ENCODE measurements around the gene INPP5F.

DNA sequence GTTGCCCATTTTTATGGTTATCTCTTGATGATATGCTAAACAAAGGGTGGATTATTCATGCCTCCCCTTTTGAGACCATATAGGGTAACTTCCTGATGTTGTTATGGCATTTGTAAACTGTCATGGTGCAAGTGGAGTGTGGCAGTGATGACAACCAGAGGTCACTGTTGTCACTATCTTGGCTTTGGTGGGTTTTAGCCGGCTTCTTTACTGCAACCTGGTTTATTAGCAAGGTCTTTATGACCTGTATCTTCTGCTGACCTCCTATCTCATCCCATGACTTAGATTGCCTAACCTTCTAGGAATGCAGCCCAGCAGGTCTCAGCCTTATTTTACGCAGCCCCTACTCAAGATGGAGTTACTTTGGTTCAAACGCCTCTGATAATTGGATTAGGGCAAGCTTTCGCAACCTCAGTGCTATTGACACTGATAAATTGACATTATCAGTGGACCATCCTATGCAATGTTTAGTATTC is 37.8 kb upstream of the INPP5F start:
- no peak for TF ChIP-seq CTCF (IDR thresholded peaks at IDR 0.05)
- no peak for TF ChIP-seq ZFX (IDR thresholded peaks at IDR 0.05; ENCODE audit: borderline replicate concordance)
